Measurements from ENCODE around the gene SRCAP.

SRCAP gene

GRCh38 chr16:30697264-30698138 lies 1.5 kb upstream of the SRCAP start:
- TF ChIP-seq TAF1 (IDR thresholded peaks at IDR 0.05; ENCODE audit: borderline replicate concordance, insufficient read depth, low read length): no peak
- TF ChIP-seq REST (IDR thresholded peaks at IDR 0.05; ENCODE audit: insufficient read depth in 1 of 2, low read depth in 2 of 2, low read length in 2 of 2): no peak
- TF ChIP-seq FOXP2 (optimal IDR thresholded peaks at IDR 0.05; ENCODE audit: borderline replicate concordance, extremely low read depth, extremely low read length, insufficient read depth): peak; percentile 36
- no peak for TF ChIP-seq SIN3A (IDR thresholded peaks at IDR 0.05; ENCODE audit: borderline replicate concordance, insufficient read depth, low read length)

- TF ChIP-seq POLR2AphosphoS5 (IDR thresholded peaks at IDR 0.05; ENCODE audit: low read depth, low read length) (peak; percentile 67), FOXP2 (optimal IDR thresholded peaks at IDR 0.05; ENCODE audit: borderline replicate concordance, extremely low read depth, extremely low read length, insufficient read depth) (peak; percentile 24), TAF1 (IDR thresholded peaks at IDR 0.05; ENCODE audit: borderline replicate concordance, insufficient read depth, low read length) (peak; percentile 65; the same call in 1 of the 2 replicates), REST (IDR thresholded peaks at IDR 0.05; ENCODE audit: insufficient read depth in 1 of 2, low read depth in 2 of 2, low read length in 2 of 2) (no peak), SIN3A (IDR thresholded peaks at IDR 0.05; ENCODE audit: borderline replicate concordance, insufficient read depth, low read length) (no peak)
Measured at GRCh38 chr16:30698139-30698815, 694 bp upstream of the SRCAP start.

- TF ChIP-seq SIN3A (IDR thresholded peaks at IDR 0.05; ENCODE audit: borderline replicate concordance, insufficient read depth, low read length): no peak
Measured at GRCh38 chr16:30699615-30700099, 686 bp downstream of the SRCAP start.

- TF ChIP-seq REST (IDR thresholded peaks at IDR 0.05; ENCODE audit: insufficient read depth in 1 of 2, low read depth in 2 of 2, low read length in 2 of 2) (no peak), FOXP2 (optimal IDR thresholded peaks at IDR 0.05; ENCODE audit: borderline replicate concordance, extremely low read depth, extremely low read length, insufficient read depth) (no peak), POLR2AphosphoS5 (IDR thresholded peaks at IDR 0.05; ENCODE audit: low read depth, low read length) (no peak), TAF1 (IDR thresholded peaks at IDR 0.05; ENCODE audit: borderline replicate concordance, insufficient read depth, low read length) (no peak), SIN3A (IDR thresholded peaks at IDR 0.05; ENCODE audit: borderline replicate concordance, insufficient read depth, low read length) (no peak)
Measured at GRCh38 chr16:30700491-30700890, 1.5 kb downstream of the SRCAP start.

- no peak for TF ChIP-seq SIN3A (IDR thresholded peaks at IDR 0.05; ENCODE audit: borderline replicate concordance, insufficient read depth, low read length)
- no peak for TF ChIP-seq TAF1 (IDR thresholded peaks at IDR 0.05; ENCODE audit: borderline replicate concordance, insufficient read depth, low read length)
Measured at GRCh38 chr16:30700971-30701370, 2.0 kb downstream of the SRCAP start.

GRCh38 chr16:30703971-30704370 lies 5.0 kb downstream of the SRCAP start:
- TF ChIP-seq REST (IDR thresholded peaks at IDR 0.05; ENCODE audit: insufficient read depth in 1 of 2, low read depth in 2 of 2, low read length in 2 of 2) (no peak), POLR2AphosphoS5 (IDR thresholded peaks at IDR 0.05; ENCODE audit: low read depth, low read length) (no peak), SIN3A (IDR thresholded peaks at IDR 0.05; ENCODE audit: borderline replicate concordance, insufficient read depth, low read length) (no peak), TAF1 (IDR thresholded peaks at IDR 0.05; ENCODE audit: borderline replicate concordance, insufficient read depth, low read length) (no peak), FOXP2 (optimal IDR thresholded peaks at IDR 0.05; ENCODE audit: borderline replicate concordance, extremely low read depth, extremely low read length, insufficient read depth) (no peak)
